DMS79 treated with DMSO at 0.1 percent for 48 hours (cell line): ENCODE measurements around the gene MUSTN1.
A peak's percentile ranks its signal among the peaks of the same experiment; 100 is the strongest.

Source experiments
- DNase-seq: peaks from one replicate; lab custom pipeline; 2025; lab: John Stamatoyannopoulos, UW

Gene MUSTN1

GRCh38 chr3:52833202-52833601 is 1.6 kb downstream of the MUSTN1 start:
- no peak for DNase-seq

- DNase-seq: peak; percentile 14
Measured at GRCh38 chr3:52831500-52832301, 3.1 kb downstream of the MUSTN1 start.

GRCh38 chr3:52830535-52831258 is 4.1 kb downstream of the MUSTN1 start, which contains the start of gene ITIH4:
Gene ITIH4, minus strand, starts transcription at chr3:52830672. Its CDS starts 30 bp downstream, at chr3:52830642.
- DNase-seq: no peak

GRCh38 chr3:52829906-52830463 is 4.8 kb downstream of the MUSTN1 start:
- no peak for DNase-seq

GRCh38 chr3:52829482-52829881 is 5.3 kb downstream of the MUSTN1 start:
- no peak for DNase-seq

GRCh38 chr3:52827866-52828376 is 6.9 kb downstream of the MUSTN1 start:
- DNase-seq: no peak

GRCh38 chr3:52827441-52827840 is 7.4 kb downstream of the MUSTN1 start:
- no peak for DNase-seq

GRCh38 chr3:52824037-52824436 is 10.8 kb downstream of the MUSTN1 start:
- DNase-seq: no peak

- no peak for DNase-seq
Measured at GRCh38 chr3:52822363-52822762, 12.5 kb downstream of the MUSTN1 start.

GRCh38 chr3:52820736-52821135 is 14.1 kb downstream of the MUSTN1 start:
- no peak for DNase-seq

GRCh38 chr3:52819936-52820335 is 14.9 kb downstream of the MUSTN1 start:
- no peak for DNase-seq

- DNase-seq: no peak
Measured at GRCh38 chr3:52817860-52818259, 17.0 kb downstream of the MUSTN1 start.

- DNase-seq: no peak
Measured at GRCh38 chr3:52817221-52817620, 17.6 kb downstream of the MUSTN1 start.

GRCh38 chr3:52816654-52817053 is 18.2 kb downstream of the MUSTN1 start:
- no peak for DNase-seq

- DNase-seq: no peak
Measured at GRCh38 chr3:52816199-52816598, 18.6 kb downstream of the MUSTN1 start.

- no peak for DNase-seq
Measured at GRCh38 chr3:52813810-52814209, 21.0 kb downstream of the MUSTN1 start.

- no peak for DNase-seq
Measured at GRCh38 chr3:52811452-52812011, 23.3 kb downstream of the MUSTN1 start.

- DNase-seq: no peak
Measured at GRCh38 chr3:52810923-52811322, 23.9 kb downstream of the MUSTN1 start.

GRCh38 chr3:52809662-52810377 is 25.0 kb downstream of the MUSTN1 start:
- no peak for DNase-seq

- no peak for DNase-seq
Measured at GRCh38 chr3:52809149-52809548, 25.7 kb downstream of the MUSTN1 start.

- no peak for DNase-seq
Measured at GRCh38 chr3:52805270-52806039, 29.4 kb downstream of the MUSTN1 start.
